ENCODE measurements around the gene NRP2.

The NRP2 gene

GRCh38 chr2:205717999-205718398 is 35.7 kb downstream of the NRP2 start:
- ATAC-seq, result no peak
- no peak for TF ChIP-seq RARB (CRISPR knock-in tag; IDR thresholded peaks at IDR 0.05)
- TF ChIP-seq BACH2 (CRISPR knock-in tag; IDR thresholded peaks at IDR 0.05; ENCODE audit: borderline replicate concordance), result no peak

- no peak for ATAC-seq
- TF ChIP-seq TCF4 (CRISPR knock-in tag; IDR thresholded peaks at IDR 0.05; ENCODE audit: borderline replicate concordance) (peak; percentile 50; the same call in 1 of the 2 replicates), ZNF70 (CRISPR knock-in tag; IDR thresholded peaks at IDR 0.05) (no peak)
These were observed 37.5 kb downstream of the NRP2 start for GRCh38 chr2:205719847-205720246.

GRCh38 chr2:205720451-205720902 is 38.2 kb downstream of the NRP2 start:
- TF ChIP-seq CSDC2 (CRISPR knock-in tag; IDR thresholded peaks at IDR 0.05) (no peak), SNAI2 (CRISPR knock-in tag; IDR thresholded peaks at IDR 0.05) (no peak)
- no peak for ATAC-seq

- ATAC-seq, result peak; percentile 84
These were observed 38.8 kb downstream of the NRP2 start for GRCh38 chr2:205721057-205721449.

GRCh38 chr2:205722283-205722918 is 40.1 kb downstream of the NRP2 start:
- TF ChIP-seq PPARA (CRISPR knock-in tag; IDR thresholded peaks at IDR 0.05; ENCODE audit: borderline replicate concordance) (no peak), ZNF565 (CRISPR knock-in tag; conservative IDR thresholded peaks at IDR 0.05; ENCODE audit: low read depth) (no peak), ESRRG (CRISPR knock-in tag; IDR thresholded peaks at IDR 0.05) (no peak), PATZ1 (CRISPR knock-in tag; IDR thresholded peaks at IDR 0.05; ENCODE audit: borderline replicate concordance) (no peak), BACH2 (CRISPR knock-in tag; IDR thresholded peaks at IDR 0.05; ENCODE audit: borderline replicate concordance) (no peak), POU6F1 (CRISPR knock-in tag; IDR thresholded peaks at IDR 0.05; ENCODE audit: borderline replicate concordance, low read depth) (no peak), CREB5 (CRISPR knock-in tag; IDR thresholded peaks at IDR 0.05; ENCODE audit: low read depth) (no peak), CSDC2 (CRISPR knock-in tag; IDR thresholded peaks at IDR 0.05) (no peak), TSHZ2 (CRISPR knock-in tag; IDR thresholded peaks at IDR 0.05) (no peak)
- no peak for ATAC-seq

More at GRCh38 chr2:205721057-205721449, 38.8 kb downstream of the NRP2 start:
- no peak for TF ChIP-seq ISL1 (CRISPR knock-in tag; IDR thresholded peaks at IDR 0.05)
- no peak for TF ChIP-seq ZNF70 (CRISPR knock-in tag; IDR thresholded peaks at IDR 0.05)
- no peak for TF ChIP-seq TOX (CRISPR knock-in tag; IDR thresholded peaks at IDR 0.05; ENCODE audit: borderline replicate concordance)
- no peak for TF ChIP-seq ZNF565 (CRISPR knock-in tag; conservative IDR thresholded peaks at IDR 0.05; ENCODE audit: low read depth)
- TF ChIP-seq CREB5 (CRISPR knock-in tag; IDR thresholded peaks at IDR 0.05; ENCODE audit: low read depth), result no peak
- TF ChIP-seq CSDC2 (CRISPR knock-in tag; IDR thresholded peaks at IDR 0.05), result no peak
- no peak for TF ChIP-seq TSHZ2 (CRISPR knock-in tag; IDR thresholded peaks at IDR 0.05)
- TF ChIP-seq ZFP3 (CRISPR knock-in tag; IDR thresholded peaks at IDR 0.05), result no peak
- no peak for TF ChIP-seq ZC3H10 (CRISPR knock-in tag; IDR thresholded peaks at IDR 0.05)
- no peak for TF ChIP-seq OSR1 (CRISPR knock-in tag; IDR thresholded peaks at IDR 0.05)
- TF ChIP-seq ZFP30 (CRISPR knock-in tag; IDR thresholded peaks at IDR 0.05), result no peak
